Stomach (tissue), 19 donors: ENCODE results near the gene STOML1. TPM values are rescaled to one million over a fixed set of nuclear protein-coding genes. Genes with fewer than 3 reads are reported as not detected.

ENCODE experiments used
- DNase-seq, 2 donors: peaks; one replicate each; pipeline versions ENCODE4 v3.0.0 to v3.0.0-alpha.2; 2013 to 2019
- H3K27ac ChIP-seq, 5 donors: fragments of 200-600 bp in 4 of 5; sonication (generic) in 4 of 5; one replicate each; pipeline ENCODE4 v1.5.1; 2013 to 2019; ENCODE audit warnings: mild to moderate bottlenecking in 1 of 5, moderate library complexity in 1 of 5
- H3K27me3 ChIP-seq, 3 donors: fragments of 200-600 bp; sonication (generic); one replicate each; pipeline ENCODE4 v1.5.1; 2017 to 2019; ENCODE audit warnings: mixed run types in 1 of 3
- H3K36me3 ChIP-seq, 4 donors: fragments of 200-600 bp; sonication (generic); 1 replicate in 3 of 4; 2 replicates in 1 of 4; pipeline ENCODE4 v1.5.1; 2016 to 2019
- H3K4me1 ChIP-seq, 4 donors: fragments of 200-600 bp; sonication (generic); one replicate each; pipeline ENCODE4 v1.5.1; 2016 to 2019
- H3K4me3 ChIP-seq, 4 donors: fragments of 200-600 bp; sonication (generic) in 3 of 4; one replicate each; pipeline ENCODE4 v1.5.1; 2016 to 2019; ENCODE audit warnings: mild to moderate bottlenecking in 1 of 4
- H3K9me3 ChIP-seq, 4 donors: fragments of 200-600 bp; sonication (generic); one replicate each; pipeline ENCODE4 v1.5.1; 2016 to 2019
- CTCF ChIP-seq, 7 experiments: fragments of 450-650 bp in 4 of 7; fragments of 200-600 bp in 3 of 7; sonication (generic) in 3 of 7; IDR thresholded peaks; one replicate each; pipeline ENCODE4 v1.5.1; 2016 to 2019; ENCODE audit warnings: antibody characterized with exemption in 7 of 7, control low read depth in 2 of 7, mild to moderate bottlenecking in 1 of 7
- EP300 ChIP-seq: sonication (generic); formaldehyde crosslinking; IDR thresholded peaks from one replicate; pipeline ENCODE4 v1.6.1; 2017; ENCODE audit warnings: antibody characterized with exemption
- POLR2A ChIP-seq, 4 donors: fragments of 450-650 bp; IDR thresholded peaks; one replicate each; pipeline ENCODE4 v1.6.1; 2016; ENCODE audit warnings: antibody characterized with exemption in 4 of 4, control low read depth in 2 of 4, mild to moderate bottlenecking in 1 of 4, moderate library complexity in 1 of 4
- POLR2AphosphoS5 ChIP-seq, 3 donors: sonication (generic); formaldehyde crosslinking; IDR thresholded peaks; one replicate each; pipeline ENCODE4 v1.6.1; 2016; ENCODE audit warnings: antibody characterized with exemption in 3 of 3
- WGBS, 5 donors: extraction: QIAGEN DNeasy Blood & Tissue Kit in 3 of 5; methylation state at CpG; one replicate each; pipeline versions ENCODE4 v1.1.5 to v1.1.7; 2013 to 2018; 5-methylcytosine and 5-hydroxymethylcytosine counted together
- intact Hi-C: fragments of 100-400 bp; cut with DNase I; formaldehyde crosslinking; loops from one replicate; pipeline ENCODE4 v1.15.1; 2023; ENCODE audit warnings: low total_unique reads
- long read RNA-seq, 10 donors: transcript quantifications; one replicate each; lab custom pipeline, GENCODE V29; 2026
- polyA plus RNA-seq, 3 donors: library from polyadenylated mRNA; stranded (reverse); fragments of 200-250 nt; gene quantifications; one replicate each; pipeline ENCODE4 v1.2.3, GENCODE V29; 2013
- total RNA-seq, 5 donors: library from RNA; depleted of rRNA; stranded (reverse); fragments of >200 nt; gene quantifications; one replicate each; pipeline versions ENCODE4 v1.1.0 to v1.2.3, GENCODE V29; 2014 to 2016
- donor health status: healthy with polysubstance abuse.
- donor health status: Bipolar disorder and iron deficiency.
- donor health status: healthy.

The STOML1 gene, protein sequence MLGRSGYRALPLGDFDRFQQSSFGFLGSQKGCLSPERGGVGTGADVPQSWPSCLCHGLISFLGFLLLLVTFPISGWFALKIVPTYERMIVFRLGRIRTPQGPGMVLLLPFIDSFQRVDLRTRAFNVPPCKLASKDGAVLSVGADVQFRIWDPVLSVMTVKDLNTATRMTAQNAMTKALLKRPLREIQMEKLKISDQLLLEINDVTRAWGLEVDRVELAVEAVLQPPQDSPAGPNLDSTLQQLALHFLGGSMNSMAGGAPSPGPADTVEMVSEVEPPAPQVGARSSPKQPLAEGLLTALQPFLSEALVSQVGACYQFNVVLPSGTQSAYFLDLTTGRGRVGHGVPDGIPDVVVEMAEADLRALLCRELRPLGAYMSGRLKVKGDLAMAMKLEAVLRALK
- total RNA-seq, result 10 to 100 TPM in 2 of 5 donors, 1 to 10 TPM in 3; 5.3 to 26.4 (median 9.8) TPM
- 10 to 100 TPM in 1 of 3 donors, 1 to 10 TPM in 2; 8.0 to 13.3 (median 9.6) TPM for polyA plus RNA-seq
- long read RNA-seq, donor 1, full-length matches to known transcripts, result 3 of 3 reads
- long read RNA-seq, donor 1, partial matches to known transcripts, result 0 of 3 reads
- long read RNA-seq, donor 1, other reads (novel, unspliced or antisense), result 0 of 3 reads
- long read RNA-seq, donor 2, full-length matches to known transcripts, result 3 of 14 reads
- long read RNA-seq, donor 2, partial matches to known transcripts, result 11 of 14 reads
- long read RNA-seq, donor 2, other reads (novel, unspliced or antisense), result 0 of 14 reads
- long read RNA-seq, donor 3, partial matches to known transcripts, result 0 of 1 reads
- long read RNA-seq, donor 3, other reads (novel, unspliced or antisense), result 0 of 1 reads
- long read RNA-seq, donor 4, result 0 reads
- long read RNA-seq, donor 5, full-length matches to known transcripts, result 3 of 3 reads
- long read RNA-seq, donor 5, partial matches to known transcripts, result 0 of 3 reads
- long read RNA-seq, donor 5, other reads (novel, unspliced or antisense), result 0 of 3 reads
- long read RNA-seq, donor 6, full-length matches to known transcripts, result 5 of 5 reads
- long read RNA-seq, donor 6, partial matches to known transcripts, result 0 of 5 reads
- long read RNA-seq, donor 6, other reads (novel, unspliced or antisense), result 0 of 5 reads
- long read RNA-seq, donor 7, partial matches to known transcripts, result 0 of 3 reads
- long read RNA-seq, donor 7, other reads (novel, unspliced or antisense), result 0 of 3 reads
- long read RNA-seq, donor 8, result 0 reads
- long read RNA-seq, donor 9, result 0 reads
- long read RNA-seq, donor 10, partial matches to known transcripts, result 0 of 1 reads
- long read RNA-seq, donor 10, other reads (novel, unspliced or antisense), result 0 of 1 reads

DNA sequence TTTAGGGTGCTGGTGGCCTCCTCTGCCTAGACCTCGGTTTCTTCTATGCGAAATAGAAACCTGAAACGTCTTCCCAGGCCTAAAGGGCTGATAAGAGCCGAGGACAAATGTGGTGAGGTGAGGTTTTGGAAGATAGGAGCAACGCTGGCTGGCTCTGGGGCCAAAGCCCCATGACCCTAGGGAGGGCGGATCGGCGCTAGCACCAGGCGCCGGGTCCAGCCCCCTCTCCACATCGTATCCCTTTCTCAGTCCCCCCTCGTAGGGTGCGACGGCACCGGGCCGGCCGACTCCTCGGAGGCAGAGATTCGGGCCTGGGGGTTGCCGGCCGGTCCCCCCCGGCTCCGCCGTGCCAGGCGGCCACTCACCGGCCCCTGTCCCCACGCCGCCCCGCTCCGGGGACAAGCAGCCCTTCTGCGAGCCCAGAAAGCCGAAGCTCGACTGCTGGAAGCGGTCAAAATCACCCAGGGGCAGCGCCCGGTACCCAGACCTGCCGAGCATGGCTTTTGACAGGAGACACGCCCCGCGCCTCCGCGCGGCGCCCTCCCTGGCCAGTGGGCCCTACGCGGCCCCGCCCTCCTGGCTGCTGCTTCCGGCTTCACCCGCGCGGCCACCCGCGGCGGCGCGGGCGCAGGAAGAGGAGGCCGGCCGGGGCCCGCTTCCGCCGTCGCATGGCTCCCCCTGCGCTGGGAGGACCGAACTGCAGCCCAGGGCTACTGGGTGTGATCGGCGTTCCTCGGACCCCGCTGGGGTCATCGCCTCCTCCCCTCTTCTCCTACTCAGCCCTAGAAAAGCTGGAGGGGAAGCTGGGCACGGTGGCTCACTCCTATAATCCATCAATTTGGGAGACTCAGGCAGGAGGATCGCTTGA, at the start of gene STOML1:
Gene STOML1 (minus strand): TSS at position 570 of the 868 bp plus-strand sequence. CDS start 72 bp downstream, at position 498.
- H3K27me3 ChIP-seq, result no peaks in the 10 kb centered on the region
- no peak for TF ChIP-seq EP300
- TF ChIP-seq POLR2AphosphoS5 (IDR thresholded peaks at IDR 0.05), result peak; percentile 67 to 89 (median 72)
- TF ChIP-seq CTCF (IDR thresholded peaks at IDR 0.05), result peak in 5 of 7 experiments; percentile 71 to 98 (median 86)
- TF ChIP-seq POLR2A (IDR thresholded peaks at IDR 0.05), result no peak
- 0 to 1% (median 1%) methylated on average over 30 to 72 of the region's 72 CpGs for WGBS, 5 donors
- H3K36me3 ChIP-seq, result peaks cover 0 to 14% (median 6%) of the 10 kb centered on the region in 4 donors
- peak within 1 kb of the TSS; percentile 65 to 88 (median 78) for H3K4me3 ChIP-seq
- intact Hi-C loops, result no loop called here
- peaks cover 58 to 88% (median 75%) of the 10 kb centered on the region in 4 donors for H3K4me1 ChIP-seq
- H3K27ac ChIP-seq, result peak within 1 kb of the TSS; percentile 81 to 96 (median 89)
- H3K9me3 ChIP-seq, result no peaks in the 10 kb centered on the region
- peak; percentile 94 to 98 for DNase-seq

DNA sequence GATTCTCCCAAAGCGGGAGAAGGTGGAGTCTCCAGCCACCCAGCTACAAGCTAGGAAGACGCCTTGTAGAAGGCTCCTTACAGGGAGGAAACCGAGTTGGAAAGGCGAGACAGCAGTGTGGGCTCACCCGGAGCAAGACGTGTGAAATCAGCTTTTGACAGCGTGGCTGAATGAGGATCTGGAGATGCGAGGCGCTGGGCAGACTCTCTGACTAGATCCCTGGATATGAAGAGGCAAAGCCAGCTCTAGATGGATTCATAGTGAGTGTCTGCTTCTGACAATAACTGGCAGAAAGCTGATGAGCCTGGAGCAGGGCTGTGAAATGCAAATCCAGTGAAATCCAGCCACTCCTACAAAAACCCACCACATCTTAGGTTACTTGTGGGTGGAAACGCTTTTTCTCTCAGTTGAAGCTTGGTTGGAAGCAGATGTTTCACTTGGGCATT, 49.2 kb upstream of the STOML1 start:
- Histone ChIP-seq H3K27me3 (no peaks in the 10 kb centered on the region), H3K4me3 (no peak overlapping the region), H3K27ac (peak overlapping the region in 4 of 5 donors; percentile 70 to 83 (median 71)), H3K9me3 (no peaks in the 10 kb centered on the region), H3K4me1 (peaks cover 21 to 46% (median 36%) of the 10 kb centered on the region in 4 donors), H3K36me3 (peaks cover 8 to 62% (median 55%) of the 10 kb centered on the region in 4 donors)
- intact Hi-C loops, result no loop called here
- DNase-seq, result peak in 1 of 2 donors; percentile 16
- 85 to 89% (median 87%) methylated on average over 10 of the region's 10 CpGs for WGBS, 5 donors
- no peak for TF ChIP-seq POLR2A (IDR thresholded peaks at IDR 0.05)
- TF ChIP-seq POLR2AphosphoS5 (IDR thresholded peaks at IDR 0.05), result no peak

DNA sequence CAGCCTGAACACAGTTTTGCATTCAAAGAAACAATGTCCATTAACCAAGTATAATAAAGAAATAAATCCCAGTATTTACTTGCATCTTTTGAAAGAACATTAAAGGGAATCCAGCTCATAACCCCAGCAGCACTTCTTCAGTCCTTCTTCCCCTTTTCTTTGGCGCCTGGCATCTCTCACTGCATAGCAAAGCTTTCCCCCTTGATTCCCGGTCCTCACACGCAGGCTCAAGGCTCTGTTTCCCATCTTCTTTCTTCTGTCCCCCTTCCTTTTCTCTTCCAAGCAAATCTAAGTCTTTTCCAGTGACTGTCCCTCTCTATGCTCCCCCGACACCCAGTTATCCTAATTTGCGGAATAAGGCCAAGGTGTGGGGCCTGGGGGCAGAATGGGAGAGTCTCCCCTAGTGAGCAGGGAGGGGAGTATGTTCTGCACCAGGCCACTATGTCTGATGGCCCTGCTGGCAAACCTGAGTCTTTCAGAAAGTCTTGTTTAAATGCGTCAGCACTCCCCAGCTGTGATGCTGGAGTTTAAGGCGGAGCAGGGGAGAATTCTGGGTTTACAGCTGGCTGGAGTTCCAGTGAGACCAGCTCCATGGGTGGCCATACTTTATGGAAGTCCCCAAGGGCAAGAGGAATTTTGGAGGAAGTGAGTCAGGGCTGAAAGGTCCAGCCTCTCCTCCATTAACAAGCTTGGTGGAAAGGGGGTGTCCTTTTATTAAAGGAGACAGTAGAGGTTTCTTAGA, 48.2 kb upstream of the STOML1 start:
- Histone ChIP-seq H3K27me3 (no peaks in the 10 kb centered on the region), H3K36me3 (peaks cover 18 to 69% (median 59%) of the 10 kb centered on the region in 4 donors), H3K27ac (peak overlapping the region; percentile 34 to 83 (median 70)), H3K4me1 (peaks cover 21 to 49% (median 38%) of the 10 kb centered on the region in 4 donors), H3K4me3 (no peak overlapping the region), H3K9me3 (no peaks in the 10 kb centered on the region)
- TF ChIP-seq POLR2AphosphoS5 (IDR thresholded peaks at IDR 0.05) (peak in 1 of 3 donors; percentile 34), EP300 (no peak)
- peak in 1 of 2 donors; percentile 86 for DNase-seq
- intact Hi-C loops, result no loop called here
- WGBS, 5 donors, result 72 to 82% (median 75%) methylated on average over 7 of the region's 7 CpGs

DNA sequence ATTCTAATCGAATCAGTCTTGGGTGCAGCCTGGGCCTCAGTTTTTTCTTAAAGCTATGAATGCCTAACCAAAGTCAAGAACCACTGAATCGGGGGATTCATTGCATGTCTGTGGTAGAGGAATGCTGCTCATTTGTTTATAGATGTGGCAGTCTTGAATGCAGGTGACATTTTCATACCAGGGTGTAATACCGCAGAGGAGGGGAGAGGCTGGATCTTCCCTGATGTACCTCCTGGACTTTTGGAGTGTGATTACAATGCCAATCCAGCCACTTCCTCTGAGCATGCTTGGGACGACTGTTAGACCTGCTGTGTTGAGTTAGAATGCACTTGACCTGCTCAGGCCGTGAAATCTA, 47.5 kb upstream of the STOML1 start:
- DNase-seq, result no peak
- no peaks in the 10 kb centered on the region for H3K9me3 ChIP-seq
- 64 to 80% (median 78%) methylated on average over 5 of the region's 5 CpGs for WGBS, 5 donors
- TF ChIP-seq POLR2AphosphoS5 (IDR thresholded peaks at IDR 0.05) (no peak), CTCF (IDR thresholded peaks at IDR 0.05) (no peak)
- peaks cover 25 to 69% (median 59%) of the 10 kb centered on the region in 4 donors for H3K36me3 ChIP-seq
- no peak overlapping the region for H3K4me3 ChIP-seq
- H3K27ac ChIP-seq, result peak overlapping the region in 4 of 5 donors; percentile 70 to 83 (median 71)
- H3K4me1 ChIP-seq, result peaks cover 21 to 49% (median 37%) of the 10 kb centered on the region in 4 donors
- intact Hi-C loops, result no loop called here
- H3K27me3 ChIP-seq, result no peaks in the 10 kb centered on the region
